Endodermal cell (in vitro differentiated cells): ENCODE data around the gene OR6S1. TPM values are rescaled to one million over a fixed set of nuclear protein-coding genes. Genes with fewer than 3 reads are reported as not detected.
"Not testable (repeated sequence)": the region's sequence is repeated elsewhere in the genome, so short reads cannot be mapped to it uniquely, and the experiment has no call there.

Experiments used
- DNase-seq: peaks from one replicate; pipeline ENCODE4 v3.0.0-alpha.2; 2017
- H3K27ac ChIP-seq: 2 replicates; pipeline ENCODE4 v1.5.1; 2013; ENCODE audit warnings: mild to moderate bottlenecking, low read depth, low read length, moderate library complexity
- H3K27me3 ChIP-seq: 2 replicates; pipeline ENCODE4 v1.6.1; 2013; ENCODE audit warnings: mild to moderate bottlenecking, low read length, moderate library complexity; ENCODE audit not compliant: insufficient read depth, control insufficient read depth, poor library complexity, severe bottlenecking
- H3K36me3 ChIP-seq: 2 replicates; pipeline ENCODE4 v1.7.0; 2013; ENCODE audit warnings: mild to moderate bottlenecking, low read length, moderate library complexity; ENCODE audit not compliant: control insufficient read depth, insufficient read depth
- H3K4me1 ChIP-seq: one replicate; pipeline ENCODE4 v1.7.0; 2013; ENCODE audit warnings: low read length; ENCODE audit not compliant: control insufficient read depth, insufficient read depth
- H3K4me3 ChIP-seq: 2 replicates; pipeline ENCODE4 v1.5.1; 2013; ENCODE audit warnings: mild to moderate bottlenecking, low read length, moderate library complexity
- H3K9ac ChIP-seq: 2 replicates; pipeline ENCODE4 v1.6.1; 2013; ENCODE audit warnings: mild to moderate bottlenecking, low read length, moderate library complexity; ENCODE audit not compliant: poor library complexity, severe bottlenecking; ENCODE audit errors: extremely low read depth
- H3K9me3 ChIP-seq: 2 replicates; pipeline ENCODE4 v1.6.1; 2013; ENCODE audit warnings: mild to moderate bottlenecking, low read length, moderate library complexity; ENCODE audit not compliant: control insufficient read depth
- H3K27ac Mint-ChIP-seq: 2 replicates; pipeline ENCODE4 v1.8.0; 2020; ENCODE audit warnings: mixed read lengths
- H3K27me3 Mint-ChIP-seq: 2 replicates; pipeline ENCODE4 v1.8.0; 2021; ENCODE audit warnings: mild to moderate bottlenecking, mixed read lengths; ENCODE audit not compliant: insufficient read depth
- H3K36me3 Mint-ChIP-seq: 2 replicates; pipeline ENCODE4 v1.8.0; 2020; ENCODE audit warnings: low read depth, mixed read lengths
- H3K4me1 Mint-ChIP-seq: 2 replicates; pipeline ENCODE4 v1.8.0; 2020; ENCODE audit warnings: mixed read lengths
- H3K4me3 Mint-ChIP-seq: 2 replicates; pipeline ENCODE4 v1.8.0; 2020; ENCODE audit warnings: mild to moderate bottlenecking, moderate library complexity, mixed read lengths
- H3K9me3 Mint-ChIP-seq: 2 replicates; pipeline ENCODE4 v1.8.0; 2020; ENCODE audit warnings: mild to moderate bottlenecking, mixed read lengths
- WGBS, 2 experiments: methylation state at CpG; one replicate each; pipeline versions ENCODE4 v1.1.5 to v1.1.7; 2013; ENCODE audit warnings: missing lambda C conversion rate in 2 of 2, mixed read lengths in 1 of 2; ENCODE audit not compliant: insufficient coverage in 1 of 2, insufficient read length in 1 of 2; 5-methylcytosine and 5-hydroxymethylcytosine counted together
- total RNA-seq, 2 donors: library from RNA; stranded (reverse); fragmentation: NEBNext Ultra II Directional in 1 of 2; extraction: Animal tissue kit (Norgen Biotek cat#: 25700) in 1 of 2; gene quantifications; 2 replicates in 1 of 2; 3 replicates in 1 of 2; pipeline ENCODE4 v1.2.1, GENCODE V29; 2021
- TF ChIP-seq, protein P1 (sequence below): fragments of 200-600 bp; sonication (generic); conservative IDR thresholded peaks from 2 replicates; pipeline ENCODE4 v1.5.0; 2021; ENCODE audit warnings: antibody characterized with exemption, mild to moderate bottlenecking

The OR6S1 gene
- total RNA-seq, 2 donors from 2014 or later, result not detected

DNA sequence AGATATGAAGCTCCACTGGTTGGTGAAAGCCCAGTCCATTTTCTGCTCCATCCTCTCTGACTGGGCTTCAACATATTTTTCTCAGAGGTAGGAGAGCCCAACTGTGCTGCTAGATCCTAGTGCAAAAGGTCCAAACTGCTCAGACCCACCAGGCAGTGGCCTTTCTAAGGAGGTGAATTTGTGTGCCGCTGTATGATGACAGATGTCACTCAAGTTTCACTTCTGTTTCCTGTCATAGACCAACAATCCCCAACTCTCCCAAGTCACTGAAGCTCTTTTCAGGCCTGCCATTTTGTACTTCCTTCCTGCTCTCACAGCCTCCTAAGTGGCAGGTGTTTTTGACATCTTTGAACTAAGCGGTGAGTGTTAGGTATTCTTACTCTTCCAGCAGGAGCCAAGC, 26.5 kb upstream of the OR6S1 start:
- H3K27me3 Mint-ChIP-seq, result peaks cover 38% of the 10 kb centered on the region
- Histone ChIP-seq H3K9me3 (no peaks in the 10 kb centered on the region), H3K9ac (no peak overlapping the region), H3K27ac (no peak overlapping the region), H3K36me3 (no peaks in the 10 kb centered on the region), H3K4me1 (no peaks in the 10 kb centered on the region), H3K27me3 (no peaks in the 10 kb centered on the region), H3K4me3 (no peak overlapping the region)
- 92 to 95% methylated on average over 2 of the region's 2 CpGs for WGBS, 2 experiments
- no peak for DNase-seq
- no peak overlapping the region for H3K27ac Mint-ChIP-seq
- TF ChIP-seq, protein P1, sequence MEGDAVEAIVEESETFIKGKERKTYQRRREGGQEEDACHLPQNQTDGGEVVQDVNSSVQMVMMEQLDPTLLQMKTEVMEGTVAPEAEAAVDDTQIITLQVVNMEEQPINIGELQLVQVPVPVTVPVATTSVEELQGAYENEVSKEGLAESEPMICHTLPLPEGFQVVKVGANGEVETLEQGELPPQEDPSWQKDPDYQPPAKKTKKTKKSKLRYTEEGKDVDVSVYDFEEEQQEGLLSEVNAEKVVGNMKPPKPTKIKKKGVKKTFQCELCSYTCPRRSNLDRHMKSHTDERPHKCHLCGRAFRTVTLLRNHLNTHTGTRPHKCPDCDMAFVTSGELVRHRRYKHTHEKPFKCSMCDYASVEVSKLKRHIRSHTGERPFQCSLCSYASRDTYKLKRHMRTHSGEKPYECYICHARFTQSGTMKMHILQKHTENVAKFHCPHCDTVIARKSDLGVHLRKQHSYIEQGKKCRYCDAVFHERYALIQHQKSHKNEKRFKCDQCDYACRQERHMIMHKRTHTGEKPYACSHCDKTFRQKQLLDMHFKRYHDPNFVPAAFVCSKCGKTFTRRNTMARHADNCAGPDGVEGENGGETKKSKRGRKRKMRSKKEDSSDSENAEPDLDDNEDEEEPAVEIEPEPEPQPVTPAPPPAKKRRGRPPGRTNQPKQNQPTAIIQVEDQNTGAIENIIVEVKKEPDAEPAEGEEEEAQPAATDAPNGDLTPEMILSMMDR, result no peak
- no peaks in the 10 kb centered on the region for H3K36me3 Mint-ChIP-seq
- no peak overlapping the region for H3K4me3 Mint-ChIP-seq
- H3K9me3 Mint-ChIP-seq, result no peaks in the 10 kb centered on the region
- H3K4me1 Mint-ChIP-seq, result peaks cover 6% of the 10 kb centered on the region

- not testable (repeated sequence) for H3K4me3 ChIP-seq, H3K4me3 Mint-ChIP-seq, H3K27me3 ChIP-seq, H3K4me1 Mint-ChIP-seq, H3K4me1 ChIP-seq, H3K9me3 ChIP-seq, DNase-seq, H3K9me3 Mint-ChIP-seq, H3K27ac Mint-ChIP-seq, H3K9ac ChIP-seq, H3K36me3 Mint-ChIP-seq, H3K36me3 ChIP-seq, H3K27ac ChIP-seq
- peaks cover 41% of the 10 kb centered on the region for H3K27me3 Mint-ChIP-seq
- 86 to 88% methylated on average over 1 to 7 of the region's 7 CpGs for whole genome bisulfite sequencing, 2 experiments
Measured at GRCh38 chr14:20666400-20666961, 25.0 kb upstream of the OR6S1 start.

DNA sequence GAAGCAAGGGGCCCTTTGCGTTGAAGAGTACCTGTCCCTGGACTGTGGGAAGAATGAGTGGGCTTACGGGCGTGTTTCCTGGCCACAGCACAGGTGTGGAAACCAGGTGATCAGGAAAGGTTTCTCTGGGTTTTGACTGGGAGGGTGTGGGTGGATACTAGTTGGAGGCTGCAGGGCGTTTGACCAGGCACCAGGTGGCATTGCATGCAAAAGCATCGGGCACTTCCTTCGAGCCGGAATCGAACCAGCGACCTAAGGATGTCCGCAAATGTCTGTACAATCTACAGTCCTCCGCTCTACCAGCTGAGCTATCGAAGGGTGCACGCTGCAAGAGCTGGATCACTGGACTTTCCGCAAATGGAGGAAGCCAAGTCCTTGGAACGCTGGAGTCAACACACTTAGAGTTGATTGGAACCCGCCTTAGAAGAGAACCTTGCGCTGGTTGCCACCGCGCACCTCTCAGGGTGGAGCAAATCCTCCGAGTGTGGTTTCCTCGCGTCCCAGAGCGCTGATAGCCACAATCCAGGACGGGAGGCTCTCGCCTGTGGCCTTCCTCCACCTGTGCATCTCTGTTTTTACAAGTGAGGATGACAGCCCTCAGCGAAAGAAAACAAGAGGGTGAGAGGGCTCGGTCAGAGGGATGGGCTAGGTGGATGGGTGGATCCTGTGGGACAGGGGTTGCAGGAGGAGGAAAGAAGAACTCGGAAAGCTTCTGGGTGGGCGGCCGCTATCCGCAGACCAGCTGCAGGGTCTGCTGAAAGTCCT, 21.7 kb upstream of the OR6S1 start:
- H3K27me3 ChIP-seq, result no peaks in the 10 kb centered on the region
- WGBS, 2 experiments, result 3 to 5% methylated on average over 18 to 31 of the region's 31 CpGs
- no peak overlapping the region for H3K9ac ChIP-seq

More for the DNA sequence above, 21.7 kb upstream of the OR6S1 start:
- no peaks in the 10 kb centered on the region for H3K9me3 ChIP-seq
- H3K9me3 Mint-ChIP-seq, result no peaks in the 10 kb centered on the region
- H3K36me3 Mint-ChIP-seq, result no peaks in the 10 kb centered on the region
- H3K4me3 ChIP-seq, result peak overlapping the region; percentile 85
- peak overlapping the region; percentile 77 for H3K4me3 Mint-ChIP-seq
- TF ChIP-seq, protein P1, result peak; percentile 81
- H3K36me3 ChIP-seq, result no peaks in the 10 kb centered on the region
- peak overlapping the region; percentile 52 for H3K27ac Mint-ChIP-seq
- DNase-seq, result peak; percentile 94
- peaks cover 2% of the 10 kb centered on the region for H3K4me1 Mint-ChIP-seq
- no peak overlapping the region for H3K27ac ChIP-seq
- peaks cover 66% of the 10 kb centered on the region for H3K27me3 Mint-ChIP-seq
- no peaks in the 10 kb centered on the region for H3K4me1 ChIP-seq
